Embryonic facial prominence (tissue), 1 donor: ENCODE measurements around the gene FAM89B.
A peak's percentile ranks its signal among the peaks of the same experiment; 100 is the strongest.

Experiments used
- DNase-seq: peaks from one replicate; pipeline ENCODE4 v3.0.0-alpha.2; 2016; ENCODE audit errors: extremely low spot score

The FAM89B gene

DNA sequence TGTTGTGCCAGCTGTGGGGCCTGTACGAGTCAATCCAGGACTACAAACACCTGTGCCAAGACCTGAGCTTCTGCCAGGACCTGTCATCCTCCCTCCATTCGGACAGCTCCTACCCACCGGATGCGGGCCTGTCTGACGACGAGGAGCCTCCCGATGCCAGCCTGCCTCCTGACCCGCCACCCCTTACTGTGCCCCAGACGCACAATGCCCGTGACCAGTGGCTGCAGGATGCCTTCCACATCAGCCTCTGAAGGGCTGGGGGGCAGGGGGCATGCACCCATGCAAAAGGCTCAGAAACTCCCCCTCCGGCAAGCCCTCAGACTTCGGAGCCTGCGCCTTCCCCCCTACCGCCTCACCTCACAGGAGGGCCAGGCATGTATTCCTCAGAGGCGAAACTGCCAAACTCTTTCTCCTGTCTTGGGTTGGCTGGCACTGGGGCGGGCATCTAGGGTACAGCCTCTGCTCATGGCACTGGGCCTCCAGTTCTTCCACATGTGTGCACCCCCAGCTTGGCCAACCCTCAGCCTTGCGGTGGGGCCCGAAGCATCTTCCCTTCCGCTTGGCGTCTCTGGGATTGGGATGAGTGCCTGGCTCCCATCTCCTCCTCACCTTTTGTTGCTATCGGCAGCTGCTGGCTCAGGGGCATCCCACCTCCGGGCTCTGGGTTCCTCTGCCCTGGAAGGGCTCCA, 1.2 kb downstream of the FAM89B start:
- DNase-seq: no peak

DNA sequence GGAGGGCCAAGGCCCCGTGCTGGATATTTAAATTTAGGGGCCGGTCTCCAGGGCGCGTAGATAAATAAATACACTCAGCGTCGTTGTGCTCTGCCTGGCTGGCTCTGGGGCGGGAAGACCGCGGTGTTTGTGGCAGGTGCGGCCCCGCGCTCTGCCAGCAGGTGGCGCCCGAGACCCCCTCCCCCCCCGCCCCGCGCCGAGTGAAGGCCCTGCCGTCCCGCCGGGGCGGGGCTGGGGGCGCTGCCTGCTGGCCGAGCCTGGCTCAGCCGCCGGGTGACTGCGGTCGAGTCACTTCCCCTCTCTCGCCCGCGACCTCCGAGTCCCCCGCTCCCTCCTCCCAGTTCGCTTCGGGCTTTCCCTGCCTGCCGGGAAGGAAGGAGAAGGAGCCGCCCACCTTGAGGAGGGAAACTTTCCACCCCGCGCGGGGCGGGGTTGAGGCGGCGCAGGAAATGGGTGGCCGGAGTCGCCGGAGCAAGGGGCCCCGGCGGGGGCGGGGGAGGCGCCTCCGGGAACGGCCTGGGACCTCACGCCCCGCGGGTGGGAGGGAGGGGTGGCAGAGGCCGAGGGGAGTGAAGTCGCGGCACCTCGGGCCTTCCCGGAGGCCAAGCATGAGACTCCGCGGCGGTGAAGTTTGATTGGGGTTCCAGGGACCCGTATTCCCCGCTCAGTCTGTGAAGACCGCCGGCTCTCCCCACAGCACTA, 1.9 kb downstream of the FAM89B start:
- DNase-seq: peak; percentile 58

DNA sequence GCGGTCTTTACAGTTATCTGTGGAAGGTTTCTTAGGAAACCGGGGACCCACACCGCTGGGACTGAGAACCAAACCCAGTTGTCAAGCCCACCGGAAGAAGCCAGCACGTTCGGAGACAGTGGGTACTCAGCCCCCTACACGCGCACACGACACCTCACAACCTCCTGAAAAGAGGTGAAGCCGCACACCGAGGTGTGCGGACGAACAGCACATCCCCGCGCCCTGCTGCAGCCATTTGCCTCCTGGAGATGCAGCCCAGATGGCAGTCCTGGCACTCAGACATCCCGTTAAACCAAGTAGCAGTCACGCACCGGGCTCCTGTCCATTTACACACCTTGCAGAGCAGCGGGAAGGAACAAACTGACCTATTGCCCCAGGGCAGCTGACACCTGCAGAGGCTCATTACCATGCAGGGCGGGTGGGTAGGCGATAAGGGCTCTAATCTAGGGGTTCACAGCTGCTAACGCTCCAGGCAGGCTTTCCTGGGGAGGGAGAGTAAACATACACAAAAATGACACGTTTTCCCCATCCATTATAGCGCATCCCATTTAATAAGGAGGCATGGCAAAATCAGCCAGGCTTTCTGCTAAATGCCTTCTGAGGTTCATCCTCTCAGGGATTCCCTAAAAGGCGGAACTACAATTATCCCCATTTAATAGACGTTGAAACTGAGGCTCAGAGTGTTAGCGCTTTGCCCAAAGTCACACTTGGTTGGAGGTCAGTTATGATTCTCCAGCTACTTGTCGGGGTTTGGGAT, 2.7 kb downstream of the FAM89B start:
- DNase-seq: no peak

DNA sequence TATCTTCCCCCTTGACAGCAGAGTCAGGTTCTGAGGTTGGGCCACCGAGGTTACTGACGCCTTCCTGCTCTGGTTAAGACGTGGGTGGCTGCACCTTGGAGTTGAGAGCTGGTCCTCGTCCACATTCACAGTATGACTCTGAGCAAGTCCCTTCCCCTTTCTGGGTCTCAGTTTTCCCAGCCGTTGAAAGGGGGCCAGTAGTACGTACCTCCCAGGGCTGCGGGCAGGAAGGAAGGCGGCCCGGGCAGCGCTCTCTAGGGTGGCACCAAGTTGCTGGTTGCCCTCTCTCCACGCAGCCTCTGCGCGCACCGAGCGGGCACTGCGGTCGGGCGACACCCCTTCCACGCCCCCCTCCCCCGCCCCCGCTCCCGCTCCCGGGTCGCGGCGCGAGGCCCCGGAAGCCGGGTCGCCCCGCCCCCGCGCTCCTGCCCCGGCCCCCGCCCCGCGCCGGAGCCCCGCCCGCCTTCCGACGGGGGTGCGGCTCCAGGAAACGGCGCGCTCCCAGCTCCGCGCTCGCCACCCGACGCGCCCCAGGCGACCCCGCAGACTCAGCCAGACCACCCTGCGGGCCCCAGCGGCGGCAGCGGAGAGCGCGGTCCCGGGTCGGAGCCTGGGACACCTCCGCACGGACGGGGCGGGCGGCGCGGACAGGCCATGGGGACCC, 3.4 kb downstream of the FAM89B start, which contains the start of gene EHBP1L1:
Gene EHBP1L1 (plus strand): TSS at position 486 of the 664 bp plus-strand sequence. CDS start 250 bp downstream, outside the sequence.
- no peak for DNase-seq

DNA sequence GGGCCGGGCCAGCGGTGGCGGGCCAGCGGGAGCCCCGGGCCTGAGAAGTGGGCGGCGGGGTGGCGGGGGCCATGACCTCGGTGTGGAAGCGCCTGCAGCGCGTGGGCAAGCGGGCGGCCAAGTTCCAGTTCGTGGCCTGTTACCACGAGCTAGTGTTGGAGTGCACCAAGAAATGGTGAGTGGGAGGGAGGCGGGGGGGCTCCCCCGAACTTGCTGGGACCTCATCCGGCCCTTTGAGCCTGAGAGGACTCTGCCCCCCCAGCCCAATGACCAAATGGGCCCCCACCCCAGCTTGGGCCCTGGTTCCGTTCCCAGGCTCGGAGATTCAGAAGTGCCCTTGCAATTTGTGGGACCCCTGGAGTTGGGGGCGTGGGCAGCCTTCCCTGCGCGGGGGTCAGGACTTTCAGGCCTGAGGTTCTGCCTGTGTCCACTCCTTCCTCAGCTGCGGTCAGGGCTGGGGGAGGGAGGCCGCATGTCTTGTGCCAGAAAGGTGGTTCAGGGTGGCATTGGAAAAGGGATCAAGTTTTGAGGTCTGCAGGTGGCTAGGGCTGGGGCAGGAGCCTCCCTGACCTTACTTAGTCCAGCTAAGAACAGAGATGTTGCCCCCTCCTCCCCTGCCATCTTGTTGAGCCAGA, 4.0 kb downstream of the FAM89B start:
- DNase-seq: no peak

DNA sequence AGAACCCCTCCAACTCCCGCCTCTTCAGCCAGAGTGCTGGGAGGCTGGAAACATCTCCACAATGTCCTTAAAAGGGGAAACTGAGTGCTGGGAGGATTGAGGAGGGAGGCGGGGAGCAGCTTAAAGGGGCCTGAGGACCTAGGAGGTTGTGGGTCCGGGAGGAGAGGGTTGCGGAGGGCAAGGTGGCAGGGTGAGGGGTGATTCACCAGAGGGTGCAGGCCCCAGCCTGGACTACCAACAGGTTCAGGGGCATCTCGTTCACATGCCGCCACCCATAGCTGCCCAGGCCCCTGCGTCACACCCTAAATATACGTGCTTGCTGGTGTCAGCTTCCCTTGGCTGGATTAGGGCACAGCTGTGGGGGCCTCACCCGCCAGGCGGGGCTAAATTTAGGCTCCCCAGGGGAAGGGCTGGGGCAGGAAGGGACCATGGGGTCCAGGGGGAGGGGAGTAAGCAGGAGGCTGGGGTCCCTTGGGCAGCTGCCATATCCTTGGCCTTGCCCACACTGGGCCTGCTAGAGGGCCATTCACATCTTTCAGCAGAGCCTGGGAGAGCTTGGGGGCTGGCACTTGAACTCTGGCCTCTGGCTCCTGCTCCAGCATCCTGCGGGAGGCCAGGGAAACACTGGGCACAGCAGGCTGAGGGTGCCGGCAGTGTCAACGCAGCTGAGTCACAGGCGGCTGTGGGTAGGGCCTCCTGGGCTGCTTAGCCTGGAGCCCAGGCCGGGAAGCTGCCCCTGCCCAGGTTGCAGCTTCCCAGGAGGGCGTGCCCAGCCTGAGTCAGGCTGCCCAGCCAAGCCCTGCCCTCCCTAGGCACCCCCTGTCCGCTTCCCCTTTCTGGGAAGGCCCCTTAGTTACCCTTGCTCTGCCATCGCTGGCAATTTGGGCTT, 4.8 kb downstream of the FAM89B start:
- no peak for DNase-seq

DNA sequence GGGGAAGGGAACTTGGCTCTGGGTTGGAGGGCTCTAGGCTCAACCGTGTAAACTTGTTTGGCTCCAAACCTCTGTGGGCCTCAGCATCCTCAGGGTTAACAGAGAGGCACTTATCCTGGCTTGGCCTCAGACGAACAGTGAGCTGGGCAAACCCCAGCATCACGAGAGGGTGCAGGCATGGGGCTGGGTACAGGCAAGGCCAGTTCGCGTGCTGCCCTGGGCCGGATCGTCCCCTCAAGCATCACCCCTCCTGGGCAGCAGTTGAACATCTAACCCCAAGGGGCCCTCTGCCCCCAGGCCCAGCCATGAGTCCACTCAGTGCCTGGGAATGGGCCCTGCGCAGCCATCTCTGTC, 5.4 kb downstream of the FAM89B start:
- DNase-seq: no peak

DNA sequence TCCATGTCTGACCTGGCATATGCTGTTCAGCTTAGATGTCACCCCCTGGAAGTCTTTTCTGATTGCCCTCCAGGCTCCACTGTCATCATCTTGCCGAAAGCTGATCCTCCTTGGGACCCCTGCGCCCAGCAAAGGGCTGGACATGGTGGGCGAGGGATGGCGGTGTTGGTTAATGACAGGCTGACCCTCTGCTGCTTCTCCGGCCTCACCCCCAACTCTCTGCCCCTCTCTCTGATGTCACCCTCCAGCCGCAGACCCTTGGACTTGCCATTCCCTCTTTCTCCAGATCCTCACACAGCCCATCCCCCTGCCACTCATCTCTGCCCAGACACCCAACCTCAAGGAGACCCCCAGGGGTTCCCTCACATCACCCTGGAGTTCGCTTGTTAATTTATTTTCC, 5.8 kb downstream of the FAM89B start:
- DNase-seq: no peak

DNA sequence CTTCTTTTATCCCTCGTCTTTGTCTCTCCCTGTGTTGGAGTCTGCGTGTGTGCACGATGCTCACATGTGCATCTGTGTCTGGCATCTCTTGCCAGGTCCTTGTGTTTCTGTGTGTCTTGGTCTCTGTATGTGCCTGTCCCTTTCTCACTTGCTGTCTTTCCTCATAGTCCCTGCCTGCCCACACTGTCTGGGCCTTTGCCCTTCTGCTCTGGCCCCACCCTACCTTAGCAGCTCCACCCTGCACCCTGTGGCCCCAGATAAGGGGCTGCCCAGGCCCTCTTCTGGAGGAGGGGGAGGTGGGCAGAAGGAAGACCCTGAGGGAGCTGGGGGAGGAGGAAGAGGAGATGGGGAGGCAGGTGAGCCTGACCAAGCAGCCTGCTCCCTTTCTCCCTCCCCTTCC, 6.3 kb downstream of the FAM89B start:
- no peak for DNase-seq

DNA sequence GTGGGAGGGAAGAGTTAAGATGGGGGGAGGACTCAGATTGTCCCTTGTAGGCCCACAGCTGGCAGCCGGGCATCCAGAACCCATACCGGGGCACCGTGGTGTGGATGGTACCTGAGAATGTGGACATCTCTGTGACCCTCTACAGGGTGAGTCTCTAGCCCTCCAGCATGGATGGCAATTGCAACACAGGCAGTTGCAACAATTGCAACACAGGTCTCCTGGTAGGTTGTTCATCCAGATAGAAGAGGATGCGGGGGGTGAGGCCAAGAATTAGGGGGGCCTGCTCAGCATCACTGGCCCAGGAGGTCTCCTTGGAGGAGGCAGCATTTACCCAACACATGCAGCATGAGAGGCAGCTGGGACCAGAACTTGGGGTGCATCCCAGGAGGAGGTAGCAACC, 7.0 kb downstream of the FAM89B start:
- no peak for DNase-seq

DNA sequence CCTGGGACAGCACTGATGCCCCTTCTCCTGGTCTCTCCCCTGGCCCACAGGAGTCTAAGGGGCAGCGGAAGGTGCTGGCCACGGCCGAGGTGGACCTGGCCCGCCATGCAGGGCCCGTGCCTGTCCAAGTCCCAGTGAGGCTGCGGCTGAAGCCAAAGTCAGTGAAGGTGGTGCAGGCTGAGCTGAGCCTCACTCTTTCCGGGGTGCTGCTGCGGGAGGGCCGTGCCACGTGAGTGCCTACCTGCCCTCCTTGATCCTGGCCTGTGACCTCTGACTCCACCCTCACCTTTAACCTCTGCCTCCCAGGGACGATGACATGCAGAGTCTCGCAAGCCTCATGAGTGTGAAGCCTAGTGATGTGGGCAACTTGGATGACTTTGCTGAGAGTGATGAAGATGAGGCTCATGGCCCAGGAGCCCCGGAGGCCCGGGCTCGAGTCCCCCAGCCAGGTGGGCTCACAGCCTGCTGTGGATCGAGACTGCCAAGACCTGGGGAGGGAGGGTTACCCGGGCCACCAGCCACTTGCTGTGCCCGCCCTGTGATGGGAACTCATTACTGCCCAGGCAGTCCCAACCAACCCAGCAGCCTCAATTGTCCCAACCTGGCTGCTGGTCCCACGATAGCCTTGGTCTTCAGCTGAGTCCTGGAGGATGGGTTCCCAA, 7.8 kb downstream of the FAM89B start:
- DNase-seq: no peak

DNA sequence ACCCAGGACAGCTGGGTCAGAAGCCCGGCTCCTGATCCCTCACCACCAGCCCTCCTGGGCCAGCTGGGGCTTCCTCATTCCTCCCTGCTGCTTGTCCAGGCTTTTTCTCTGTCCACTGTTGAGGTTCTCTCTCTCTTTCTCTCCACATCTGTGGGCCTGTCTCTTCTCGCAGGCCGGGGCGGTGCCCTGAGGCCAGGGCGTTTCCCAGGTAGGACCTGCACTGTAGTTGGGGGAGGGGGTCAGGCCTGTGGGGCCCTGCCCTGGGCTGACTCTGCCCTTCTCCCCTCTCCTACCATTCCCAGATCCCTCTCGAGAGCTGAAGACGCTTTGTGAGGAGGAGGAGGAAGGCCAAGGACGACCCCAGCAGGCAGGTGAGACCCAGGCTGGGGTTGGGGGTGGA, 8.4 kb downstream of the FAM89B start:
- DNase-seq: no peak

DNA sequence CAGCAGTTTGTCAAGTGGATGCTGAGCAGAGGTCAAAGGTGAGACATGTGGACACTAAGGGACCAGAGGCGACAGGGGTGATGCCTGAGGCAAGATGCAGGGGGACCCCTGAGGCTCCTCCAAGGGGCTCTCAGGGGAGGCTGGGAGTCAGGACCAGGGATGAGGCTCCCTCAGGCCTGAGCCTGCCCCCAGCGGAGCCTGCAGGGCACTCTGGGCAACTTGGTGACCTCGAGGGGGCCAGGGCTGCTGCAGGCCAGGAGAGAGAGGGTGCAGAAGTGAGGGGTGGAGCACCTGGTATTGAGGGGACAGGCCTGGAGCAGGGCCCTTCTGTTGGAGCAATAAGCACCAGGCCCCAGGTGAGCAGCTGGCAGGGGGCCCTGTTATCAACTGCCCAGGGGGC, 9.6 kb downstream of the FAM89B start:
- DNase-seq: no peak

DNA sequence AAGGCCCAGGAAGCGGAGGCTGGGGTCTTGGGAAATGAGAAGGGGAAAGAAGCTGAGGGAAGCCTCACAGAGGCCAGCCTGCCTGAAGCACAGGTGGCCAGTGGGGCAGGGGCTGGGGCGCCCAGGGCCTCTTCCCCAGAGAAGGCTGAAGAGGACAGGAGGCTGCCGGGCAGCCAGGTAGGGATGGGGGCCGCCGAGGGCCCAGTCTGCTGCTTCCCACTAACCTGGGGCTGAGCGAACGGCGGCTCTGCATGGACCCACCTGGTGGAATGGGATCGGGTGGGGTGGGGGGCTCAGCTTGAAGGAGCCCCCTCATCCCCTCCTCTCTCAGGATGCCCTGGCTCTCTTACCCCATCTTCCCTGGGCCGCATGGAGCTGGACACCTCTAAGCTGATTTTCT, 11.3 kb downstream of the FAM89B start:
- no peak for DNase-seq

DNA sequence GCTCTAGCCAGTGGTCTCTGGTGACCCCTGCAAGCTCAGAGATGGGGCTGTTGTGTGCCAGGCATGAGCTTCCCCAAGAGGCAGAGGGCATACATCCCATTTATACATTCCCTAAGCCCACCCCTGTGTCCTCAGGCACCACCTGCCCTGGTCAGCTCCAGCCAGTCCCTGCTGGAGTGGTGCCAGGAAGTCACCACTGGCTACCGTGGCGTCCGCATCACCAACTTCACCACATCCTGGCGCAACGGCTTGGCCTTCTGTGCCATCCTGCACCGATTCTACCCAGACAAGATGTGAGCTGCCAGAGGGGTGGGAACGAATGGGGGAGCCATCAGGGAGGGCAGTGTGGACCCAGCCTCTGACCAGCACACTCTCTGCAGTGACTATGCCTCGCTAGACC, 11.8 kb downstream of the FAM89B start:
- DNase-seq: no peak

DNA sequence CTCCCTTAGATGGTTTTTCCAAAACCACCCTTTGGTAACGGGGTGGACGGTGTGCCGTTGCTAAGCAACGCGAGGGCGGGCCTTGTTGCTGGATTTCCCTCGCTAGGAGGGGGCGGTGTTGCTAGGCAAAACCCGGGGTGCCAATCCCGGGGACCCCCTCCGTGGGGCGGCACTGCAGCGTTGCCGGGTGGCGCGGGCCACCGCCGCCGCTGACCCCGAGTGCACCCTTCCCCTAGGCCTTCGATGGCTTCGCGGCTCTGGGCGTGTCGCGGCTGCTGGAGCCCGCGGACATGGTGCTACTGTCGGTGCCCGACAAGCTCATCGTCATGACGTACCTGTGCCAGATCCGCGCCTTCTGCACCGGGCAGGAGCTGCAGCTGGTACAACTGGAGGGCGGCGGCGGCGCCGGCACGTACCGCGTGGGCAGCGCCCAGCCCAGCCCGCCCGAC, 12.4 kb downstream of the FAM89B start:
- no peak for DNase-seq

DNA sequence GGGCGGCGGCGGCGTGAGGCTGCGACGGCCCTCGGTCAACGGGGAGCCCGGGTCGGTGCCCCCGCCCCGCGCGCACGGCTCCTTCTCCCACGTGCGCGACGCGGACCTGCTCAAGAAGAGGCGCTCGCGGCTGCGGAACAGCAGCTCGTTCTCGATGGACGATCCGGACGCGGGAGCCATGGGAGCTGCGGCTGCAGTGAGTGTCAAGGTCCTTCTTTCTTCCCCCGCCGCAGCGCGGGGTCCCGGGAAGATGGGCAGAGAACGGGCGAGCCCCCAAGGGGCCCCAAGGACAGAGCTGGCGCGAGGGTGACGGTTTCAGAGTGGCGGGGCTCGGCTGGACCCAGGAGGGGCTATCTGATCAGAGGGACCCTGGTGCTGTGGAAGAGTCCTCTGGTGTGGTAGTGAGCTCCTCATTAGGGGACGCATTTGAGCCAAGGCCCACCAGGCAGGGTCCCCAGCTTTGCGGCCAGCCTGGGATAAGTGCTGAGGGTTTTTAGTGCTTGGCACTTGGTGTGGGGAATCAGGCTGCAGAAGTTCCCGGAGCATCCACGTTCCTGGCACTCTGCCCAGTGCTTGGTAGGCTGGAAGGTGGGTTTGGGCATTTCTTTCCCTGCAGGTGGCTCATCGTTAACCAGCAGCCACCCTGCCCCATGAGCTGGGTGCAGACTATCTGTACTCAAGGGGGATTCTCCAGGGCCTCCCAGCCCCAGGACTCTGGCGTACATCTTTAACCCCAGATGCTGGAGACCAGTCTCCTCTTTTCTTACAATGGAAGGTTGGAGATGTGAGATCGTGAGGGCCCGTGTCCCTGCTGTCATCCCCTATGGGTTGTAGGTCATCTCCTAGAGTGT, 13.3 kb downstream of the FAM89B start:
- DNase-seq: no peak

DNA sequence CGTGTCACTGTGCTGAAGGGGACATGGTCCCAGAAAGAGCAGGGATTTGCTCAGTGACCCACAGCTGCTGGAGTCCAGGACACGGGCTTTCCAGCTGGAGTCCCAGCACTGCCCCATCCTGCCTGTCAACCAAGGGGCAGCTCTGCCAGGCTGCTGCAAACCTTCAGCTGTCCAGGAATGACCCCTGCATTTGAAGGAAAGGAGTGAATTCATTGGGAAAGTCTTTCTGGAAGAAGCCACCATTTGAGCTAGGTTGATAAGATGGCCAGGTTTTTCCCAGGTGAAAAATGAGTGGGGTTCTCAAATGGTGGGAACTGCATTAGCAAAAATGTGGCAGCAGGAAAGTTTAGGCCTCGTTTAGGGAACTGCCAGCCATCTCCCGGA, 13.9 kb downstream of the FAM89B start:
- DNase-seq: no peak

DNA sequence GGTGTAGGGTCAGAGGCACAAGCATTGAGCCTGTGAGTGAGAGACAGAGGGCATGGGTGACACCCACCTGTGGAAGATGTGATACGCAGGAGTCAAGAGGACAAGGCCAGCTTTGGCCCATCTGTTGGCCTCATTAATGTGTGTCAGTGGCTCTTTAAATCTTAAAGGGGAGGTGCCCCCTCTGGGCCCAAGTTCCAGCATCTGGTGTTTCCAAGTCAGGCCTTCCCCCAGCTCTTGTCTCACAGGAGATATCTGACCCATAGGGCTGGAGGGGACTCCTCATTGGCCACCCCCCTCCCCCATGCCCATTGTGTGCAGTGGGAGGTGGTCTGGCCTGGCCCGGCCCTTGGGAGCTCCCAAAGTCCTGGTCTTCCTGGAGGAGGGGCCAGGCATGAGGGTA, 14.3 kb downstream of the FAM89B start:
- no peak for DNase-seq
